ENCODE measurements around the gene ZNF197.
"Not testable (repeated sequence)": the region's sequence is repeated elsewhere in the genome, so short reads cannot be mapped to it uniquely, and the experiment has no call there.

Gene ZNF197

GRCh38 chr3:44666346-44666745, 41.5 kb downstream of the ZNF197 start:
- no peak for DNase-seq

GRCh38 chr3:44669760-44670159, 44.9 kb downstream of the ZNF197 start:
- DNase-seq: no peak

- not testable (repeated sequence) for DNase-seq
Measured at GRCh38 chr3:44673466-44673865, 48.6 kb downstream of the ZNF197 start.

GRCh38 chr3:44674211-44674610, 49.4 kb downstream of the ZNF197 start:
- DNase-seq: no peak

GRCh38 chr3:44678480-44679116, 53.8 kb downstream of the ZNF197 start:
- no peak for DNase-seq

- DNase-seq: no peak
Measured at GRCh38 chr3:44680921-44681455, 56.2 kb downstream of the ZNF197 start.

GRCh38 chr3:44682182-44682896, 57.5 kb downstream of the ZNF197 start:
- no peak for DNase-seq

- DNase-seq: peak; percentile 6
Measured at GRCh38 chr3:44685128-44685800, 60.4 kb downstream of the ZNF197 start.

- no peak for DNase-seq
Measured at GRCh38 chr3:44687898-44688297, 63.1 kb downstream of the ZNF197 start.

Data from NCI-H1436 treated with DMSO at 0.1 percent for 48 hours (cell line).